HG03571 (cell line): Measurements from ENCODE around the gene PFN1.

ENCODE experiments used
- ATAC-seq: cut with Tn5 transposase; IDR thresholded peaks from one replicate; pipeline ENCODE4 v1.9.1; 2021; ENCODE audit not compliant: unreplicated experiment

The PFN1 gene

GRCh38 chr17:4945944-4946280 lies 2.4 kb downstream of the PFN1 start:
- no peak for ATAC-seq

GRCh38 chr17:4945176-4945943 lies 3.0 kb downstream of the PFN1 start:
- ATAC-seq: no peak

- ATAC-seq: no peak
Measured at GRCh38 chr17:4944554-4945175, 3.7 kb downstream of the PFN1 start.

DNA sequence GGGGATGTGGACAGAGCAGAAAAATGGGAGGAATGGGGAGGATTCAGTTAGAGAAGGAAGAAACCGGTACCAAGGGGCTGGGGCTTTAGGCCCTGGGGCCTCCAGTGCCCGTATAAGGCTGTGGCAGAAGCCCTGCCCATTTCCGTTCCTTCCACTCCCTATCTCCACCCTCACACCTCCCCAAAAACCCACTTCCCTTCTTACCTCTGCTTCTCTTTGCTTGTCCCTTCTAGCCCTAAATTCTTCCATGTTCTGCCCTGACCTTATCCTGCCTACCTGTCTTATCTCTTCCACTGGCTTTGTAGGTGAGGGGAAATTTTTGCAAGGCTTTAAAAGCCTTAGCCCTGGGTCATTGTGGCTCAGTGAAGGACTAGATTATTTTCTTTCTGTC lies 4.2 kb downstream of the PFN1 start:
- no peak for ATAC-seq

DNA sequence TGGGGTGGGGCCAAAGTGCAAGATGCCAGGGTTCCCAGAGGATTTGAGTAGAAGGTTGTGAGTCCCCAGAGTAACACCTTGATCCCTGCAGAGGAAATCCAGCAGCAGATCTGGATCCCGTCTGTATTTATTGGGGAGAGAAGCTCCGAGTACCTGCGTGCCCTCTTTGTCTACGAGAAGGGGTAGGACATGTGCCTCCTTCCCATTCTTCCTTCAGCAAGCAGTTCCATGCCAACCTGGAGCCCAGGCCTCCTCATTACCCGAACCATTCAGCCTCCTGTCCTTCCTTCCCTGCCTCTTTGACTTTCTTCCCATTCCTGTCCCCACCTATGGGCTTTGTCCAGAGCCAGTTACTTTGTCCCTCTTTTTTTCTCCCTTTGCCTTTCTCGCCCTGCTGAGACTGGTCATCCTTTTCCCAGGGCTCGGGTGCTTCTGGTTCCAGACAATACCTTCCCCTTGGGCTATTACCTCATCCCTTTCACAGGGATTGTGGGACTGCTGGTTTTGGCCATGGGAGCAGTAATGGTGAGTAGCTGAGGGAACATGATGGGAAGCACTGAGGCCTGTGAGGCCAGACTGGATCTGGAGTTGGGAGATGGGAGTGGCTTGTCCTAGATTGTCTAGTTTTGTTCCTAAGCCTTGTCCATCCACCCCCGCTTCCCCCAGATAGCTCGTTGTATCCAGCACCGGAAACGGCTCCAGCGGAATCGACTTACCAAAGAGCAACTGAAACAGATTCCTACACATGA lies 5.4 kb downstream of the PFN1 start:
- no peak for ATAC-seq

GRCh38 chr17:4941319-4941610 lies 7.1 kb downstream of the PFN1 start:
- no peak for ATAC-seq

GRCh38 chr17:4940555-4941318 lies 7.6 kb downstream of the PFN1 start:
- ATAC-seq: no peak

DNA sequence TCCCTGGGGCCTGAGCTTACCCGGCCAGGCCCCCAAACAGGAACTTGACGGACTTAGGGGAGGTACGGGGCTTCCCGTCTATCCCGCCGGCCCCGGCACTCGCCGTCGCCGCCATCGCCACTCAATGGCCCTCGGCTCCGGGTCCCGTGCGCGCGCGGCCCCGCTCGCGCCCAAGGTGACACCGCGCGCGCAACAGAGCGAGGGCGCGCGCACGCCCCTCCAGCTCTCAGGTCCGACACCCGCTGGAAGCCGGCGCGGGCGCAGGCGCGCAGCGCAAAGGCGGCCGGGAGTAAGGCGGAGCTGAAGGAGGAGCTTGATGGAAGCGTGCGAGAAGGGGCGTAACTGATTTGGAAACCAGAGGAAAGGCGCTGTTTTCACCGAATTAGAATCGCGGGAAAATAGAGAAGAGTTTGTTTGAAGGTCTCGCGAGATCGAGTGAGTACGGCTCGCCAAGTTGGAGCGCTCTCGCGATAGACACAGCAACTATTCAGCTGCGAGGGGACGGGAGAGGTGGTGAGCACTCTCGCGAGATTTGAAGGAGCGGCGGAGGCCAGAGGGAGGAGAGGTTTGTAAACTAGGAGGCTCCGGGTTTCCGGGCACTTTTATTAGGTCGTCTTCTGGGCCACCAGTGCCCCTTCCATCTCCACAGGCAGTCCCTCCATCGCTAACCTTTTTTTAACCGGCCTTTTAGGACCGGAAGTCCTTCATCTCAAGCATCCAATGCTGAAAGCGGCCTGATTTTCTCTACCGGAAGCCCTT lies 8.4 kb downstream of the PFN1 start, which contains the start of the genes RNF167 and SLC25A11:
Gene RNF167, plus strand, starts transcription at position 473 of the 759 bp plus-strand sequence. CDS start 642 bp downstream, outside the sequence.
Gene SLC25A11, minus strand, starts transcription at position 251 of the 759 bp plus-strand sequence. Its CDS starts 136 bp downstream, at position 115.
- ATAC-seq: peak; percentile 68

DNA sequence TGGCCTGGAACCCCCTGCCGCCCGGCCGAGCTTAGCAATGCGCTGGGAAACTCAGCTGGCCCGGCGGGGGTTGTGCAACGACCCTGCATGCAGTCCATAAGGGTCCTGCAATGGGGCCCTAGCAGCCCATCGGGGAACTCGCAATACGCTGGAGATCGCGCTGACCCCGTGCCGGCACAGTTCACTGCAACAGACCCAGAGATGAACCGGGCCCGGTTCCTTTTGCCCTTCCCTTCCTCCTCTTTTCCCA lies 8.9 kb downstream of the PFN1 start:
- ATAC-seq: no peak

- no peak for ATAC-seq
Measured at GRCh38 chr17:4938688-4939545, 9.4 kb downstream of the PFN1 start.

GRCh38 chr17:4938069-4938491 lies 10.2 kb downstream of the PFN1 start:
- ATAC-seq: no peak

DNA sequence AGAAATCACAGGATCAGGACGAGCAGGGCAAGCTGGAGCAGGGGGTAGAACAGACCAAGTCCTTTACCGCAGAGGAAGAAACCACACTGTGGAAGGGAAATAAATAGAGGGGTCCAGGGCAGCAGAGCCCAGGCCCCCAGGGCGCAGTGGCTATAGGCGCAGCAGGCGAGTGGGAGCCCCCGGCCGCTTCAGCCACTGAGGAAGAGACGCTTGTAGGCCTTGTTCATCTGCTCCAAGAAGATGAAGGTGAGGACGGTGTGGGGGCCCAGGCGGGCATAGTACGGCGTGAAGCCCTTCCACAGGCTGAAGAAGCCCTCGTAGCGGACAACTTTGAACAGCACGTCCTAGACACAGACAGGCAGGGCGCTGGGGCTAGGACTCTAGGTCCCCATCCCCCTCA lies 10.8 kb downstream of the PFN1 start:
- ATAC-seq: no peak

- ATAC-seq: no peak
Measured at GRCh38 chr17:4936436-4936835, 11.9 kb downstream of the PFN1 start.

DNA sequence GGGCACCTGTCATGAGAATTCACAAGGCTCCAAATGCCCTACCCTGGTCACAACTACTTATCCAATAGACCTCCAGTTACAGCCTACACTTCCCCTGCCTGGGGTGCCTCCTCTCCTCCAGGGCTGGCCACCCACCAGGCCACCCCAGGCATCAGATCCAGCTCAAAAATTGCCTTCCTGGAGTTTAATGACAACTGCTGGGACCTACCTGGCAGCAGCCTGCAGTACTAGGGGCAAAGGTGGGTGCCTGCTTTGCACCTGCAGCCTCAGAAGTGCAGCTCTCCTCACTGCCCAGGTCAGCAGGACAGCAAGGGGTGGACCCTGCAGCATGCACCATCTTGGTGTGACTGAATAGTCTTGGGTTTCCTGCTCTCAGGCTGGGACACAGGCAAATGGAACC lies 12.7 kb downstream of the PFN1 start:
- ATAC-seq: no peak

DNA sequence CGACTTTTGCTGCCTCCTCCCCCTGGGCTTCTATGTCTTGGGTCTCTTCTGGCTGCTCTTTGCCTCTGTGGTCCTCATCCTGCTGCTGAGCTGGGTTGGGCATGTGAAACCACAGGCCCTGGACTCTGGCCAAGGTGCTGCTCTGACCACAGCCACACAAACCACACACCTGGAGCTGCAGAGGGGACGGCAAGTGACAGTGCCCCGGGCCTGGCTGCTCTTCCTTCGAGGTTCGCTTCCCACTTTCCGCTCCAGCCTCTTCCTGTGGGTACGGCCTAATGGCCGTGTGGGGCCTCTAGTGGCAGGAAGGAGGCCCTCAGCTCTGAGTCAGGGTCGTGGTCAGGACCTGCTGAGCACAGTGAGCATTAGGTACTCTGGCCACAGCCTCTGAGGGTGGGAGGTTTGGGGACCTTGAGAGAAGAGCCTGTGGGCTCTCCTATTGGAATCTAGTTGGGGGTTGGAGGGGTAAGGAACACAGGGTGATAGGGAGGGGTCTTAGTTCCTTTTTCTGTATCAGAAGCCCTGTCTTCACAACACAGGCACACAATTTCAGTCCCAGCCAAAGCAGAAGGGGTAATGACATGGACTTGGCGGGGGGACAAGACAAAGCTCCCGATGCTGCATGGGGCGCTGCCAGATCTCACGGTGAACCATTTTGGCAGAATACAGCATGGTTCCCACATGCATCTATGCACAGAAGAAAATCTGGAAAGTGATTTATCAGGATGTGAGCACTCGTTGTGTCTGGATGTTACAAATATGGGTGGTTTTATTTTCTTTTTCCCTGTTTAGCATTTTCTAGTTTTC lies 14.0 kb downstream of the PFN1 start:
- no peak for ATAC-seq

- ATAC-seq: no peak
Measured at GRCh38 chr17:4933646-4934045, 14.7 kb downstream of the PFN1 start.

DNA sequence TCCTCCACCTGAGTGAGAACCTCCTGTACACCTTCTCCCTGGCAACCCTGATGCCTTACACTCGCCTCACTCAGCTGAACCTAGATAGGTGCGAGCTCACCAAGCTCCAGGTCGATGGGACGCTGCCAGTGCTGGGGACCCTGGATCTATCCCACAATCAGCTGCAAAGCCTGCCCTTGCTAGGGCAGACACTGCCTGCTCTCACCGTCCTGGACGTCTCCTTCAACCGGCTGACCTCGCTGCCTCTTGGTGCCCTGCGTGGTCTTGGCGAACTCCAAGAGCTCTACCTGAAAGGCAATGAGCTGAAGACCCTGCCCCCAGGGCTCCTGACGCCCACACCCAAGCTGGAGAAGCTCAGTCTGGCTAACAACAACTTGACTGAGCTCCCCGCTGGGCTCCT lies 15.6 kb downstream of the PFN1 start:
- ATAC-seq: no peak

DNA sequence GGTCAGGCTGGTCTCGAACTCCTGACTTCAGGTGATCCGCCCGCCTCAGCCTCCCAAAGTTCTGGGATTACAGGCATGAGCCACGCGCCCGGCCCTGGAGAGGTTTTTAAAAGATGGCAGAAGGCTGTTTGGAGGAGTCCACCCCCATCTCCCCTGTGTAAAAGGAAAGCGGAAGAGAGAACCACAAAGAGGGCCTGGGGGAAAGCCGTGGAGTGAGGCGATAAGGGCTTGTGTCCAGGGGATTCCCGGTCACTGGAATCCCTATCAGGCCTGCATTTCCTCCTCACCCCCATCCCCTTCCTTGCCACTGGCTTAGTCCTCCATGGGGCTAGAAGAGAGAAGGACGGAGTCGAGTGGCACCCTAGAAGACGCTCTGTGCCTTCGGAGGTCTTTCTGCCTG lies 16.4 kb downstream of the PFN1 start, which contains the start of gene GP1BA:
Gene GP1BA, plus strand, starts transcription at position 315 of the 400 bp plus-strand sequence. CDS start 328 bp downstream, outside the sequence.
- no peak for ATAC-seq

GRCh38 chr17:4928881-4929280 lies 19.4 kb downstream of the PFN1 start:
- no peak for ATAC-seq
